GM18499 (cell line): ENCODE results near the gene C1orf74.

Experiments used
- ATAC-seq: cut with Tn5 transposase; IDR thresholded peaks from one replicate; pipeline ENCODE4 v1.9.1; 2021; ENCODE audit warnings: moderate number of reproducible peaks; ENCODE audit not compliant: insufficient read depth, unreplicated experiment

Gene C1orf74

DNA sequence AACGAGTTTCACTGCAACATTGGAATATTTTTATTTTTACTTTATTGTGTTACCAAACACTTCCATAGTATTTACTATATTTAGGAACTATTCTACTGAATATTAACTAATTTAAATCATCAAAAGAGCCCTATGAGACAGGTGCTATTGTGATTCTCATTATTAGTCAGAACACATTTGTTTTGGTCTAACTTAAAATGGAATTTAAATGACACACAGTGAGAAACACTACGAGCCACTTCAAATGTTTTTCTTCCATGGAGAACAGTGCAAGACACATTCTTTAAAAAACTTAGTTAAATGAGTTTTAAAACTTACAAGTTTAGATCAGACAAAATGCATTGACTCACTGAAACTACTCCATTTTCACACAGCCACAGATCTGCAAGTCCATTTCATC is 35.2 kb downstream of the C1orf74 start:
- no peak for ATAC-seq

DNA sequence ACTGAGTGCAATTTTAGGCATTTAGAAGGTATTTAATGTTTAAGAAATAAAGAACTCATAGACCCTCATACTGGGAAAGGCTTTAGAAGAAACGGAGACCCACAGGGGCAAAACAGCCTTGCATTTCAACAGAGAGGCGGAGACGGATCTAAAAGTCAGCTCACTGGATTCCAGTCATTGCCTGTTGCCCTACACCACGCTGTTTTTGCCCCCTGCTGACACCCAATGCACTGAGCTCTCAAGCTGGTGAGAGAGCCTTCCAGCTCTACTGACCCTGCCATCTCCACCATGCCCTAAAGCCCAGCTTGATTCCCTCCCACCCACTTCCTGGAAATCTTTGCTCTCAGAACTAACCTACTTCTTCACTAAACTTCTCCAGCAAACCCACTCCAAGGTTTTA is 35.7 kb downstream of the C1orf74 start:
- ATAC-seq: no peak

DNA sequence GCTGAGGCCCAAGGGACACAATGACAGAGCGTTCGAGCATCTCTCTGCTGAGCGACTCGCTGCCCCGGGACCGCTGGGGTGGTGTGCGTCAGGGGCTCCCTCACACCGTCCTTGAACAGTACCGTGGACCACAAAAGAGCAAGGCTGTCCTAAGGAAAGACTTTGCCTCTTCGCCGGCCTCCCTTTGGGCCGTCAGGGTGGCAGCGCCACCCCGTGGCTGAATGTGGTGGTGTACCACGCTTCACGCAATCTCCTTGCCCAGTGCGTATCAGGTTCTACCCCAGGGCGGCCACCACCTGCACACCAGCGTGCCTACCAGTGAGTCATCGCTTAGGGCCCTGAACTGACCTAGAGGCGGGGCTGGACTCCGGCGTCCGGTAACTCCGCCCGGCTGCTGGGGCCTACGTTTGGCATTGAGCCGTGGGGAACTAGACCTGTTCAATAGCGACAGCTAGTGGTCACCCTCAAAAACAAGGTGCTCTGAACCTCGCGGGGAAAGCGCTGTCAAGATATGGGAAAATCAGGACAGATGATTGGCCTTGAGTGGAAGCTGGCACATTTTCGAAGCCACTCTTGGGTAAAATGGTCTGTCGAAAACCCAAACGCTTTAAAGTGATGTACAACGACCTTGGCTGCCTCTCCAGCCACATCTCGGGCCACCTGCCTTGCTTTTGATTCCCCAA is 36.6 kb downstream of the C1orf74 start:
- peak; percentile 54 for ATAC-seq

DNA sequence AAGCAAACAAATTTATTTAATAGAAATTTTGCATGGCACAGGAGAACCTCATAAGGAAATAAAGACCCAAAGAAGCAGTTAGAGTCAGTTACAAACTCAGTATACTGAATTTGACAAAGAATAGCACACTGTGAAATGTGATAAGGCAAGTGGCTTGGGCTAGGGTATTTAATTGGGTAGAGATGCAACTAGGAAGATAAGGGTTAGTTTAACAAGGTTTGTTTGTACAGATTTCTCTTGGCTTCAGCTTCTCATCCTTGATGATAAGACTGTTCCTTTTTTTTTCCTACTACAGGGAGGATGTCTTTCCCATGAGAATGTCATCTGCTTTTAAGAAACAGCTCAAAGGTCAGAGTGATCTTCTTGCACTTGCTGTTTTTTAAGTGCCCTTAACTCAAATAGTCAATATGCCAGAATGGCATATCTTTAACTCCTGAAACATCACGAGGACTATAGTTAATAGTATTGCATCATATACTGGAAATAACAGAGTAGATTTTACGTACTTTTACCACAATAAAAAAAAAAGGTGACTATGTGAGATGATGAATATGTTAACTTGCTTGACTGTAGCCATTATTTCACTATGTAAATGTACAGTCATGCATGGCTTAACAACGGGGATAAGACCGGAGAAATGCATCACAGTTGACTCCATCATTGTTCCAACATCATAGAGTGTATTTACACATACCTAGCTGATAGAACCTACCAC is 37.8 kb downstream of the C1orf74 start:
- ATAC-seq: no peak

DNA sequence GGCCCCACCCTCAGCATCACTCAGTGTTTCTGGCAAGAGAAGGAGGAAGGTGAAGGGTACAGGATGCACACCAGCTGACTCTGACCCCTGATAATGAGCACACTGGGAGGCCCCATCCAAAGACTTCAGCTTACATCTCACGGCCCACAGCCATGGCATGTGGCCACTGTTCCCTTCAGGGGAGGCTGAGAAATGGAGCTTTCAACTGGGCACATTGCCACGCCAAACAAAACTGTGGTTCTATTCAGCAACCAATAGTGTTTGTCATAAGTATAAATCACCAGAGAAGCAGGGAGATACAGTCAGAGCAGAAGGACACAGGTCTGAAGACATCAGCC is 41.2 kb downstream of the C1orf74 start:
- ATAC-seq: no peak

DNA sequence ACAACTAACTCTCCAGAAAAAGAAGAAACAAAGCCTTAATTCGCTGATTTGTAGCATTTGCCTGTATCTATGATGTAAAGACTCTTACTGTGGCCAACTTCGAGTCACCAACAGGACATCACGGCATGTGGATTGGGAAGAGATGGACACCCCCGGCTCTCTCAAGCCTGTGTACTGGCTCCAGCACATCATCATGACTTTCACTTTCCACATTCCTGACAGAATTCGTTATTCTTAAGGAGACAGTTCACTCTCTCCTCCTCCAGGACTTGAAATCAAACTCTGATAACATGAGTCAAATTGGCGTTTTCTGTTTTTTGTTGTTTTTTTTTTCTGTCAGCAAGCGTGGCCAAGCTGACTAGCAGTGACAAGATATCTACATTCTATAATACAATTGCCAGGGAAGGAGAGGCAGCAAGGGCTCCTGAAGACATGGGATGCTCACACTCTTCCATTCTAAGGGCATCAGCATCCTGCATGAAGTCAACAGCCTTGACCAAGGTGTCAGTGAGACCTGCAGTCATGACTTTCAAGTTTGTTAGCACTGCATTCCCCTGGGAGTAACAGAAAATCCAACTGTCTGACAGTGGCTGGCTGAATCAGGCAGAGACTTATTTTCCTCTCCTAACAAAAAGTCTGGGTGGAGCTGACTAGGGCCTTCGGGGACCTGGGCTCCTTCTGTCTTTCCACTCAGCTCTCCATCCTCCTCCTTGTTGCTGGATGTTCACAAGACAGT is 41.8 kb downstream of the C1orf74 start:
- no peak for ATAC-seq

DNA sequence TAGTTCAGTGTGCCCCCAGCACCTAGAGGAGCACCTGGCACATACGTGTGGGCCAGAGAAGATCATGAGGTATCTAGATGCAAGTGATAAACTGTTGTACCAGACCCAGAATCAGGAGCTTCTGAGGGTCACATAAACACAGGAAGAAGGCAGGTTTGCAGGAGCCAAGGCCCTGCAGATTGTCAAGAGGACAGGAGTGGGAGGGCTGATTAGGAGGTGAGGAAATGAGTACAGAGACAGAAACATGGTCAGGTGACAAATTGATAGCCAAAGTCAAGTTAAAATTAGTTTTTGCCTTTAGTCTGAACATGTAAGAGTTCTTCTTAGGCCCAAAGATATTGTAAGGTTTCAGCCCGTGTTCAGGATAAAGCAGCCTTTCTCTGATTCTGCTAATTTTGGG is 42.5 kb downstream of the C1orf74 start:
- ATAC-seq: no peak

DNA sequence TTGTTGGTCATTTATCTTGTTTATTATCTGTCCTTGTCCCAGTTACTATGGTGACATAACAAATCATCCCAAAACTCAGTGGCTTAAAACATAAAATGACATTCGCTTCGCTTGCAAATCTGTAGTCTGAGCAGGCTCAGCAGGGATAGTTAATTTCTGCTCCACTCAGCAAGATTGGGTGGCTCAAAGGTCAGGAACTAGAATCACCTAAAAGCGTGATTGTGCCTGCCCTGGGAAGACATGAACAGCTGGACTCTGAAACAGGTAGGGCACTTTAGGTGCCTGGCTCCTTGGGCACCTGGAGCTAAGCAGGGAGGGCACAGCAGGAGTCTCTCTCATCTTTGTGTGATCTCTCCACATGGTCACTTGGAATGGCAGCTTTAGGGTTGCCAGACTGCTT is 43.2 kb downstream of the C1orf74 start:
- ATAC-seq: no peak

DNA sequence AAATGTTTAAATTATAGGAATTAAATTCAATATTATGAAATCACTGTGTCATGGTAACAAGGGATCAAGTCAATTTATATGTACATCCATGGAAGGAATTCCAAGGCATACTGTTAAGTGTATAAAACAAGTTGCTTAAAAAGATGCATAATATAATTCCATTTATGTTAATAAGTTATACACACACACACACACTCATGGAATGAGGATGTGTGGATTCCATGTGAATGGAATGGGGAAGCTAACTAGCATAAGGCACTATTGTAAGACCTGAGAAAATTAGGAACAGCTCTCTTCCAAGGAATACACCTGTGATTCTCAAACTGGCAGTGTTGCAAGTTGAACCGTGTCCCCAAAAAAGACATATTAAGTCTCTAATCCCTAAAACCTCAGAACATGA is 46.1 kb downstream of the C1orf74 start:
- ATAC-seq: no peak

DNA sequence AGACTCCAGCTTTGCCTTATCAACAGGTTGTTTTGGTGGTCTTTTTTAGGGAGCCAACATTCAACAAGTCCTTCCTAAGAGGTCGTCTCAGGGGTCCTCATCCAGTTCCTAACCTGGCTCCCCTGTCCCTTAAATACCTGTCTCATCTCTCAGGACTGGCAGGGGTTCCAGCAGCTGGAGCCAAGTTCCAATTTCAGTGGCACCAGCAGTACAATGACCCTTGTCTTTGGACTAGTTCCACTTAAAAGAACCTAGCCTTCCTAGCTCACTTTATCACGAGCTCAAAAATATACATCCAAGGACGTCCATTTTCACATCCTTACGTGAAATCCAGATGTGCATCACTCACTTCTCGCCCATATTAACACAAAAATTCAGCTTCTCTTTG is 47.2 kb downstream of the C1orf74 start:
- no peak for ATAC-seq

DNA sequence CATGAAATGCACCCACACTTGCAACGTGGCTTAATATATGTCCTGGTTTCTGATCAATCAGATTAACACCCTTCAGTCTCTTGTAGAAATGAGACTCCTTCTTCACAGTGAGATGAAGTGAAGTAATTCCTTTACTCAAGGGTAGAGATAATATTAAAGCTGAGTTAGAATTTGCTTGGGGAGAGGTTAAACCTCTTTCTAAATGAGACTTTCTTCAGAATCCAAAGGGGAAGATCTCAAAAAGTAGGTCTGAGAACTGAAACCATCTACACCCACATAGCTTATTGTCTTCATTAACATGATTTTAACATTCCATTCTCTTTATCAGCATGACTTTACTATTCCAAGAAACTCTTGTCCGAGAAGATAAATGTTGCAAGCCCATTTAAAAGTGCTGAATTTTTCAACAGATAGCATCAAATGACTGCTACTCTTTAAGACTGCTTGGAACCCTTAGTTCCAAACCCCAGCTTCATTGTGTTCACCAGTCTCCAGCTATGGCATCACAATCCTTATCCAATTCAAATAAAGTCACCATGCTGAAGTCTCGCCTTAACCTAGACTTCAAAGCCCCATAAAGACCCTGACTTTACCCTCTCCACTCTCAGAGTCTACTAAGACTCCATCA is 47.8 kb downstream of the C1orf74 start:
- no peak for ATAC-seq

DNA sequence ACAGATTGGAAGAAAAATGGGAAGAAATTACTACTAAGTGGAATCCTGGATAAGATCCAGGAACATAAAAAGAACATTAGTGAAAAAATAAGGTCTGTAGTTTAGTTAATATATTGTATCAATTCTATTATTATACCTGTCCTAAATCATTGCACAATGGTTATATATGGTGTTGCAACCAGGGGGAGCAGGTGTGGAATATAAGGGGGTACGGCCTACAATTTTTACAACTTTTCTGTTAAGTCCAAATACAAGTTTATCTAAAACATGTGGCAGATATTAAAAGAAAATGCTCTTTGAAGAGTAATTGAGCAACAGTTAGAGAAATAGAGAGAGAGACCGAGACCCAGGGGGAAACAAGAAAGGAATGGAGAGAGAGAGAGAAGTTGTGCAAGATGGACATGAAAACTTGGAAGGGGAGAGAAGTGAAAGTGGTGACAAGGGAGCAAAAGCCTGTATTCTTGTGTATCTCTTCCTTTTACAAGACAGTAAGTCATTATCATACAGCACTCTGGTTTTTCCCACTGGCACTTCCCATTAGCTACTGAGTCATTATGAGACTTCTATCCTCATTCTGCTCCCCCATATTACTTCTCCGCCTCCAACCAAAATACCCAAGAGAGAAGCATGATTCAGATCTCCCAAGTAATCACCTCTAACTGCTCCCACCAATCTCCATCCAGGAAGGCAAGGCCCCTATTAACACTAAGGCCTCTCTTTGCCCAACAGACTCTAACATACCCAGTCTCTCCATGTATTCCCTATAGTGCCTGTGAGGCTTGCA is 50.8 kb downstream of the C1orf74 start:
- ATAC-seq: no peak

DNA sequence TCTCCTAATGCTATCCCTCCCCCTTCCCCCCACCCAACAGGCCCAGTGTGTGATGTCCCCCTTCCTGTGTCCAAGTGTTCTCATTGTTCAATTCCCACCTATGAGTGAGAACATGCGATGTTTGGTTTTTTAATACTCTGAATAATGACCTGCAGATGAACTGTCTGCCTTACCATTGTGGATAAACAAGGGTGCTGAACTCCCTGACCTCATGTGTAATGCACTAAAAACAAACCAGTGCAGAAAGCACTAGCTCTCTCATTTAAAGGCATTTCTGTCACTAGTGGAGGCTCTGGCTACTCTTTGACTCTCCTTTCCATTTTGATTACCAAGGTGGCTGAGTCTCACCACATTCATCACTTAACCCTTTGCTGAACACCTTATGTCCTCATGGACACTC is 51.6 kb downstream of the C1orf74 start:
- no peak for ATAC-seq

DNA sequence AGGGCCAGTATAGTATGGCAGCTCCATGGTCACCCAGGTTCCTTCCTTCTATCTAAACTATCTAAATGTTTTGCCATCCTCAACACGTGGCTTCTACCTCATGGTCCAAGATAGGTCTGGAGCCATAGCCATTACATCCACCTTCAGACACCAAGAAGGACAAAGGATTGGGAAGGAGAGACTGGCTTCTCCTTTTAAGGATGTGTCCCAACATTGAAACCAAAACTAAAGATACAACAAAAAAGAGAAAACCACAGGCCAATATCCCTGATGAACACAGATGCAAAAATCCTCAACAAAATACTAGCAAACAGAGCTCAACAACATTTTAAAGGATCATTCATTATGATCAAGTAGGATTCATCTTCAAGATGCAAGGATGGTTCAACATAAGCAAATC is 54.9 kb downstream of the C1orf74 start:
- ATAC-seq: no peak
